GM23338 (cell line): Measurements from ENCODE around the gene LRTM2. TPM values are rescaled to one million over a fixed set of nuclear protein-coding genes. Genes with fewer than 3 reads are reported as not detected.

ENCODE experiments used
- ATAC-seq: fragments of 200-7000 bp; cut with Tn5 transposase; 3 replicates; pipeline ENCODE4 v1.9.1; 2020
- DNase-seq: peaks from one replicate; pipeline ENCODE4 v3.0.0-alpha.2; 2015; ENCODE audit warnings: low spot score
- H2AFZ ChIP-seq: fragments of 200-600 bp; sonication (generic); 2 replicates; pipeline ENCODE4 v1.8.0; 2016; ENCODE audit warnings: antibody characterized with exemption, mild to moderate bottlenecking, moderate library complexity
- H3F3A ChIP-seq: fragments of 200-600 bp; sonication (generic); replicated peaks from 2 replicates; pipeline ENCODE4 v1.8.0; 2017; ENCODE audit warnings: antibody characterized with exemption, mixed run types, low read depth
- H3K27ac ChIP-seq: fragments of 200-600 bp; sonication (generic); 2 replicates; pipeline ENCODE4 v1.6.1; 2016; ENCODE audit warnings: low read depth
- H3K27me3 ChIP-seq: fragments of 200-600 bp; sonication (generic); 2 replicates; pipeline ENCODE4 v1.8.0; 2016; ENCODE audit warnings: mild to moderate bottlenecking, mixed run types, moderate library complexity; ENCODE audit not compliant: insufficient read depth
- H3K36me3 ChIP-seq: fragments of 200-600 bp; sonication (generic); 2 replicates; pipeline ENCODE4 v1.8.0; 2016; ENCODE audit warnings: mild to moderate bottlenecking; ENCODE audit not compliant: insufficient read depth
- H3K4me1 ChIP-seq: fragments of 200-600 bp; sonication (generic); 2 replicates; pipeline ENCODE4 v1.8.0; 2016; ENCODE audit warnings: mild to moderate bottlenecking, moderate library complexity; ENCODE audit not compliant: insufficient read depth
- H3K4me2 ChIP-seq: fragments of 200-600 bp; sonication (generic); 2 replicates; pipeline ENCODE4 v1.7.1; 2017; ENCODE audit warnings: mixed run types
- H3K4me3 ChIP-seq: fragments of 200-600 bp; sonication (generic); 2 replicates; pipeline ENCODE4 v1.6.1; 2016; ENCODE audit warnings: mixed run types
- H3K79me2 ChIP-seq: fragments of 200-600 bp; sonication (generic); replicated peaks from 2 replicates; pipeline ENCODE4 v1.8.0; 2017; ENCODE audit warnings: mild to moderate bottlenecking; ENCODE audit not compliant: insufficient read depth
- H3K9me2 ChIP-seq: fragments of 200-600 bp; sonication (generic); 2 replicates; pipeline ENCODE4 v1.8.0; 2017; ENCODE audit not compliant: insufficient read depth
- H4K20me1 ChIP-seq: fragments of 200-600 bp; sonication (generic); replicated peaks from 2 replicates; pipeline ENCODE4 v1.8.0; 2017; ENCODE audit warnings: mild to moderate bottlenecking; ENCODE audit not compliant: insufficient read depth
- H3K27ac Mint-ChIP-seq: 2 replicates; pipeline ENCODE4 v1.8.0; 2020; ENCODE audit warnings: inconsistent platforms, mild to moderate bottlenecking, moderate library complexity, mixed read lengths
- H3K27me3 Mint-ChIP-seq: 3 replicates; pipeline ENCODE4 v1.8.0; 2022; ENCODE audit warnings: low read depth, mild to moderate bottlenecking, moderate library complexity, mixed read lengths, inconsistent platforms; ENCODE audit not compliant: insufficient read depth, poor library complexity
- H3K36me3 Mint-ChIP-seq: 3 replicates; pipeline ENCODE4 v1.8.0; 2021; ENCODE audit warnings: low read depth, mild to moderate bottlenecking, inconsistent platforms, moderate library complexity, mixed read lengths
- H3K4me1 Mint-ChIP-seq: 3 replicates; pipeline ENCODE4 v1.8.0; 2020; ENCODE audit warnings: mild to moderate bottlenecking, inconsistent platforms, mixed read lengths
- H3K4me3 Mint-ChIP-seq: 3 replicates; pipeline ENCODE4 v1.8.0; 2021; ENCODE audit warnings: moderate library complexity, mild to moderate bottlenecking, inconsistent platforms, mixed read lengths
- H3K9me3 Mint-ChIP-seq: 3 replicates; pipeline ENCODE4 v1.8.0; 2020; ENCODE audit warnings: moderate library complexity, mild to moderate bottlenecking, inconsistent platforms, mixed read lengths
- CREB1 ChIP-seq: fragments of 250-450 bp; sonication (Bioruptor Pico); IDR thresholded peaks from 2 replicates; pipeline ENCODE4 v1.5.0; 2020; ENCODE audit warnings: low read depth, mild to moderate bottlenecking, moderate library complexity
- CTCF ChIP-seq, 2 experiments: fragments of 200-600 bp in 1 of 2; sonication (generic) in 1 of 2; conservative IDR thresholded peaks; 2 replicates each; pipeline versions ENCODE4 v1.5.1 to v1.6.1; 2016 to 2017; ENCODE audit warnings: antibody characterized with exemption in 2 of 2, low read depth in 2 of 2, mild to moderate bottlenecking in 2 of 2, moderate library complexity in 1 of 2
- ETS1 ChIP-seq: IDR thresholded peaks from 2 replicates; pipeline ENCODE4 v1.6.1; 2016; ENCODE audit warnings: antibody characterized with exemption
- EZH2 ChIP-seq: fragments of 200-600 bp; sonication (generic); IDR thresholded peaks from one replicate; pipeline ENCODE4 v1.8.0; 2017; ENCODE audit warnings: antibody characterized with exemption, mild to moderate bottlenecking, low read depth; ENCODE audit not compliant: unreplicated experiment
- EZH2phosphoT487 ChIP-seq: fragments of 200-600 bp; sonication (generic); IDR thresholded peaks from one replicate; pipeline ENCODE4 v1.8.1; 2018; ENCODE audit warnings: antibody characterized with exemption; ENCODE audit not compliant: unreplicated experiment
- JUNB ChIP-seq: IDR thresholded peaks from one replicate; pipeline ENCODE4 v1.6.1; 2016; ENCODE audit warnings: antibody characterized with exemption; ENCODE audit not compliant: unreplicated experiment
- NANOG ChIP-seq: IDR thresholded peaks from 2 replicates; pipeline ENCODE4 v1.6.1; 2016; ENCODE audit warnings: antibody characterized with exemption, borderline replicate concordance
- POLR2AphosphoS5 ChIP-seq: IDR thresholded peaks from 2 replicates; pipeline ENCODE4 v1.6.1; 2016; ENCODE audit warnings: antibody characterized with exemption, low read depth
- STAT1 ChIP-seq: IDR thresholded peaks from one replicate; pipeline ENCODE4 v1.6.1; 2016; ENCODE audit warnings: antibody characterized with exemption; ENCODE audit not compliant: unreplicated experiment
- ZNF114 ChIP-seq: fragments of 250-450 bp; sonication (Bioruptor Pico); IDR thresholded peaks from 2 replicates; pipeline ENCODE4 v1.5.0; 2020; ENCODE audit warnings: mild to moderate bottlenecking, moderate library complexity
- ZNF331 ChIP-seq: fragments of 250-450 bp; sonication (Bioruptor Pico); IDR thresholded peaks from 2 replicates; pipeline ENCODE4 v1.5.0; 2020; ENCODE audit warnings: low read depth, mild to moderate bottlenecking, moderate library complexity
- ZNF462 ChIP-seq: fragments of 250-450 bp; sonication (Bioruptor Pico); IDR thresholded peaks from 2 replicates; pipeline ENCODE4 v1.5.0; 2020; ENCODE audit warnings: mild to moderate bottlenecking, moderate library complexity
- polyA plus RNA-seq: library from polyadenylated mRNA; unstranded; fragments of >200 nt; fragmentation: Nextera tagmentation; extraction: Ambion mirVana; gene quantifications from 2 replicates; pipeline ENCODE4 v1.2.1, GENCODE V29; 2016
- total RNA-seq: library from RNA; depleted of rRNA; stranded (reverse); fragments of >200 nt; shearing (Covaris generic); gene quantifications from 2 replicates; pipeline ENCODE4 v1.2.3, GENCODE V29; 2014
- TF ChIP-seq, protein P1 (sequence below): IDR thresholded peaks from one replicate; pipeline ENCODE4 v1.6.1; 2018; ENCODE audit warnings: antibody characterized with exemption; ENCODE audit not compliant: unreplicated experiment

The LRTM2 gene
- total and polyA plus RNA-seq, 2 experiments from 2014 or later: 0.08 TPM; not detected in 1

DNA sequence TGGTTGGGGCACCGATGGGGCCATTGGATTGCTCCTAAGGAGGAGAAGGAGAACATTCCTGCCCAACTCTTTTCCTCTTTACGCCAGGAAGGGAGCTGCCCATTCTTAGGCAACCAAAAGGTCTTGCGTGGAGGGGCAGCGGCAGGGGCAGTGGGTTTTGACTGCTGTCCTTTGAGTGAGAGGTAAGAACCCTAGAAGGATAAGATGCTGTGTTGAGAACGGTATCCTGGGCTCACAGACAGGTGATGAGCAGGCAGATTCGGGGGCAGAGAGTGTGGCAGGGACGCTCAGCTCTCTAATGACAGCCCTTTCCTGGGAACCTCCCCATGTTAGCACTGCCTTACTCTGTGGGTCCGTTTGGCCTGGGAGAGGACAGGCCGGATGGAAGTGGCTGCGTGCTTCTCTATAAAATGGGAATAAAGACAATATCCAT, 13.2 kb downstream of the LRTM2 start:
- Histone ChIP-seq H3K27ac (no peak overlapping the region), H3K4me2 (no peak overlapping the region), H3K4me3 (no peak overlapping the region), H4K20me1 (no peaks in the 10 kb centered on the region), H3K4me1 (peaks cover 13% of the 10 kb centered on the region), H2AFZ (no peak overlapping the region), H3K27me3 (no peaks in the 10 kb centered on the region), H3K36me3 (no peaks in the 10 kb centered on the region), H3K9me2 (no peaks in the 10 kb centered on the region), H3F3A (no peaks in the 10 kb centered on the region), H3K79me2 (no peaks in the 10 kb centered on the region)
- ATAC-seq: no peak
- Mint-ChIP-seq H3K36me3 (no peaks in the 10 kb centered on the region), H3K4me3 (no peak overlapping the region), H3K9me3 (no peaks in the 10 kb centered on the region), H3K27me3 (peaks cover 22% of the 10 kb centered on the region), H3K27ac (no peak overlapping the region), H3K4me1 (peaks cover 30% of the 10 kb centered on the region)
- TF ChIP-seq EZH2phosphoT487: no peak
- TF ChIP-seq CTCF (conservative IDR thresholded peaks at IDR 0.05; ENCODE audit: low read depth in 2 of 2): no peak
- TF ChIP-seq ZNF462 (CRISPR knock-in tag): no peak
- no peak for TF ChIP-seq JUNB
- TF ChIP-seq ZNF114 (CRISPR knock-in tag): no peak
- TF ChIP-seq STAT1: no peak
- TF ChIP-seq CREB1: no peak
- TF ChIP-seq EZH2: no peak
- no peak for TF ChIP-seq POLR2AphosphoS5
- no peak for TF ChIP-seq ETS1
- no peak for TF ChIP-seq ZNF331 (CRISPR knock-in tag)
- TF ChIP-seq, protein P1, sequence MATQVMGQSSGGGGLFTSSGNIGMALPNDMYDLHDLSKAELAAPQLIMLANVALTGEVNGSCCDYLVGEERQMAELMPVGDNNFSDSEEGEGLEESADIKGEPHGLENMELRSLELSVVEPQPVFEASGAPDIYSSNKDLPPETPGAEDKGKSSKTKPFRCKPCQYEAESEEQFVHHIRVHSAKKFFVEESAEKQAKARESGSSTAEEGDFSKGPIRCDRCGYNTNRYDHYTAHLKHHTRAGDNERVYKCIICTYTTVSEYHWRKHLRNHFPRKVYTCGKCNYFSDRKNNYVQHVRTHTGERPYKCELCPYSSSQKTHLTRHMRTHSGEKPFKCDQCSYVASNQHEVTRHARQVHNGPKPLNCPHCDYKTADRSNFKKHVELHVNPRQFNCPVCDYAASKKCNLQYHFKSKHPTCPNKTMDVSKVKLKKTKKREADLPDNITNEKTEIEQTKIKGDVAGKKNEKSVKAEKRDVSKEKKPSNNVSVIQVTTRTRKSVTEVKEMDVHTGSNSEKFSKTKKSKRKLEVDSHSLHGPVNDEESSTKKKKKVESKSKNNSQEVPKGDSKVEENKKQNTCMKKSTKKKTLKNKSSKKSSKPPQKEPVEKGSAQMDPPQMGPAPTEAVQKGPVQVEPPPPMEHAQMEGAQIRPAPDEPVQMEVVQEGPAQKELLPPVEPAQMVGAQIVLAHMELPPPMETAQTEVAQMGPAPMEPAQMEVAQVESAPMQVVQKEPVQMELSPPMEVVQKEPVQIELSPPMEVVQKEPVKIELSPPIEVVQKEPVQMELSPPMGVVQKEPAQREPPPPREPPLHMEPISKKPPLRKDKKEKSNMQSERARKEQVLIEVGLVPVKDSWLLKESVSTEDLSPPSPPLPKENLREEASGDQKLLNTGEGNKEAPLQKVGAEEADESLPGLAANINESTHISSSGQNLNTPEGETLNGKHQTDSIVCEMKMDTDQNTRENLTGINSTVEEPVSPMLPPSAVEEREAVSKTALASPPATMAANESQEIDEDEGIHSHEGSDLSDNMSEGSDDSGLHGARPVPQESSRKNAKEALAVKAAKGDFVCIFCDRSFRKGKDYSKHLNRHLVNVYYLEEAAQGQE: no peak
- TF ChIP-seq NANOG: no peak
- no peak for DNase-seq
